GM21390 (cell line): ENCODE results near the gene DGKQ.

Source experiments
- ATAC-seq: cut with Tn5 transposase; IDR thresholded peaks from one replicate; pipeline ENCODE4 v1.9.1; 2021; ENCODE audit not compliant: unreplicated experiment

Gene DGKQ, protein sequence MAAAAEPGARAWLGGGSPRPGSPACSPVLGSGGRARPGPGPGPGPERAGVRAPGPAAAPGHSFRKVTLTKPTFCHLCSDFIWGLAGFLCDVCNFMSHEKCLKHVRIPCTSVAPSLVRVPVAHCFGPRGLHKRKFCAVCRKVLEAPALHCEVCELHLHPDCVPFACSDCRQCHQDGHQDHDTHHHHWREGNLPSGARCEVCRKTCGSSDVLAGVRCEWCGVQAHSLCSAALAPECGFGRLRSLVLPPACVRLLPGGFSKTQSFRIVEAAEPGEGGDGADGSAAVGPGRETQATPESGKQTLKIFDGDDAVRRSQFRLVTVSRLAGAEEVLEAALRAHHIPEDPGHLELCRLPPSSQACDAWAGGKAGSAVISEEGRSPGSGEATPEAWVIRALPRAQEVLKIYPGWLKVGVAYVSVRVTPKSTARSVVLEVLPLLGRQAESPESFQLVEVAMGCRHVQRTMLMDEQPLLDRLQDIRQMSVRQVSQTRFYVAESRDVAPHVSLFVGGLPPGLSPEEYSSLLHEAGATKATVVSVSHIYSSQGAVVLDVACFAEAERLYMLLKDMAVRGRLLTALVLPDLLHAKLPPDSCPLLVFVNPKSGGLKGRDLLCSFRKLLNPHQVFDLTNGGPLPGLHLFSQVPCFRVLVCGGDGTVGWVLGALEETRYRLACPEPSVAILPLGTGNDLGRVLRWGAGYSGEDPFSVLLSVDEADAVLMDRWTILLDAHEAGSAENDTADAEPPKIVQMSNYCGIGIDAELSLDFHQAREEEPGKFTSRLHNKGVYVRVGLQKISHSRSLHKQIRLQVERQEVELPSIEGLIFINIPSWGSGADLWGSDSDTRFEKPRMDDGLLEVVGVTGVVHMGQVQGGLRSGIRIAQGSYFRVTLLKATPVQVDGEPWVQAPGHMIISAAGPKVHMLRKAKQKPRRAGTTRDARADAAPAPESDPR

GRCh38 chr4:973431-974397 is at the start of gene DGKQ:
DGKQ (minus strand) TSS chr4:973569; CDS start chr4:973482, 87 bp downstream.
- peak; percentile 68 for ATAC-seq

- no peak for ATAC-seq
These were observed 49.3 kb upstream of the DGKQ start for GRCh38 chr4:1022739-1023066.

DNA sequence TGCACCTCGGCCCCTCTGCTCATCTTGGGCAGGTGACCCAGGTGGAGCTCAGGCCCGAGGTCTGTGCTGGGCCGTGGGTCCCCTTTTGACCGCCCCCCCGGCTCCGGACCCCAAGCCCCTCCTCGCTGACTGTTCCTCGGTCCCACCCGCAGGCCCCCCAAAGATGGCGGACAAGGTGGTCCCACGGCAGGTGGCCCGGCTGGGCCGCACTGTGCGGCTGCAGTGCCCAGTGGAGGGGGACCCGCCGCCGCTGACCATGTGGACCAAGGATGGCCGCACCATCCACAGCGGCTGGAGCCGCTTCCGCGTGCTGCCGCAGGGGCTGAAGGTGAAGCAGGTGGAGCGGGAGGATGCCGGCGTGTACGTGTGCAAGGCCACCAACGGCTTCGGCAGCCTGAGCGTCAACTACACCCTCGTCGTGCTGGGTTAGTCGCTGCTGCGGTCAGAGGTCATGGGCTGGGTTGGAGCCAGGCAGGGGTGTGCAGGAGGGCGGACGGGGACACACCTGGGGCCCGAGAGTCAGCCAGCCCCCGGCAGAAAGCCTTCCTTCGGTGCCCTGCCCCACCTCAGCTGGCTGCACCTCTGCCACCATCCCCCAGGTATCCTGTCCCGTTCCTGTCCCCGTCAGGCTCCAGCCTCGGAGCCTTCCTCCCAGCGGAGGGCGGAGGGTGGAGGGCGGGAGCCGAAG is 48.8 kb upstream of the DGKQ start:
- ATAC-seq = no peak

DNA sequence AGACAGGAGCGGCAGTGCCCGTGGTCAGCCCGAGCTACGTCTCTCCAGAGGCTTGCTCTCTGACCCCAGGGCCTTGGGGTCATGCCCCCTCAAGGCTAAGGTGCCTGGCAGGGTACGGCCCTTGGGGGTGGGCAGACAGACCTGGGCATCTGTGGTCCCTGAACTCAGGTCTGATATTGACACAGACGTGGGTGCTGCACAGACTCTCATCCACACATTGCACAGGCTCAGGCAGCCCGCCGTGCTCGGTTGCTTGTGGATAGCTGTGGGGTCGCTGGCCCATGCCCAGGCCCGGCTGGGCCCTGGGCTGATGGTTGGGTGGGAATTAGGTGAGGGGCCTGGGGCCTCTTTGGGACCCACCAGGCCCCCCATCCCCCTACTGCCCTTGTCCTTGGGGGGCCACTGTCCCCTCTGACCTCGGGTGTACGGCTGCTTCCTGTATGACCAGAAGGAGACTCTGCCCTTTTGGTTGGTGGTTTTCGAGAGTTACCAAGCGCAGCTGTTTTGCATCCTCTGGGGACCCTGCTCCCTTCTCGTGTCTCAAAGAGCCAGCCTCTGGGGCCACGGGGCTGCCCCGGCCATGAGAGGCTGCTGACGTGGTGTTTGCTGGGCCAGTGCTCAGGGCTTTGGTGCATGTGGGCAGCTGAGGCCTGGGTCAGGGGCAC is 48.1 kb upstream of the DGKQ start:
- ATAC-seq = no peak

GRCh38 chr4:1019729-1020470 is 46.5 kb upstream of the DGKQ start:
- ATAC-seq = no peak

GRCh38 chr4:1019320-1019719 is 46.0 kb upstream of the DGKQ start:
- no peak for ATAC-seq

GRCh38 chr4:1018147-1019020 is 45.0 kb upstream of the DGKQ start:
- no peak for ATAC-seq

DNA sequence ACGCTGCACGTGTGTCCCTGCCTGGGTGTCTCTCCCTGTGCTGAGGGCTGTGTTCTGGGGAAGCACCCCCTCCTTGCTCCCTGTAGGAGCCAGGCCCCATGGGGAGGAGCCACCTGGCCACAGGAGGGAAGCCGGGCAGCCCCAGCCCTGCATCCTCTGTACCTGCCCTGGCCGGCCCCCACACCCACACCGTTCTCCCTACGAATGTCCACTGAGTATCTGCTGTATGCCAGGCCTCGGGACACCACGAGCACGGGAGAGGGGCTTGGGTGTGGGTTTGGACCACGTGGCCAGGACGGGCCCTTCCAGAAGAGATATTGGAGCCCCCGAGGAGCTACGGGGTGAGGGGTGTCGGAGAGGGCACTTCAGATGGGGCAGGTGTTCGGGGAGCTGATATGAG is 44.3 kb upstream of the DGKQ start:
- no peak for ATAC-seq

DNA sequence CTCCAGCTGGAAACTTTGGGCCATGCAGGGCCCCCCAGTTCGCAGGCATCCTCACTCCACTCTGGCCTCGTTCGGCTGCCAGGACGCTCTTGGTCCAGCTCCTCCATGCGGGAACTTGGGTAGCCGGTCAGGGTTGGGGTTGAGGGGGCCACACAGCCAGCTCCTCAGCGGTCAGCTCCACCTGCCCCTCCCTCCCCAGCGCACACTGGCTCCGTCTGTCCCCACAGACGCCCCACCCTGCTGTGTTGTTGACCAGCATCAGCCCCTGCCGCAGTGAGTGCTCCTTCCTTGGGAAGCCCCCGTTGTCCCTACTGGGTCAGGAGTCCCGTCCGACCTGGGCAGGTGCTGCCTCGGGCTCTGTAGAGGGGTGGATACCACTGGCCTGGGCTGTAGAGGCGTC is 43.8 kb upstream of the DGKQ start:
- ATAC-seq = no peak

GRCh38 chr4:1015746-1016145 is 42.4 kb upstream of the DGKQ start:
- no peak for ATAC-seq

DNA sequence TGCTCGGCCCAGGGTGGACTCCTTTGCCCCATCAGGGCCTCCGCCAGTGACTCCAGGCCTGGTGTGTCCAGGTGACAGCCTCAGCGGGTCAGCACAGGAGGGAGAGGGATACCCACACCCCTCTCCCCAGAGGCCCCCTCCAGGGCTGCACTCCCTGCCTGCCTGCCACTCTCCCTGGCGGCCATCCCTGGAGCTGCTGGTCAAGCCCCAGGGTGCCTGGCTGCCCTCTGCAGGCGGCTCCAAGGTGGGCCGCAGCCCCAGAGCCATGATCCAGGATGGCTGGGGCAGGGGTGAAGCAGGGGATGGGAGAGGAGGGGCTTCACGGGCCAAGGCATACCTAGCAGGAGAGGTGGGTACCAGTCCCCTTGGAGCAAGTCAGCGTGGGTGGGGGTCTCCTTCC is 41.8 kb upstream of the DGKQ start:
- no peak for ATAC-seq

DNA sequence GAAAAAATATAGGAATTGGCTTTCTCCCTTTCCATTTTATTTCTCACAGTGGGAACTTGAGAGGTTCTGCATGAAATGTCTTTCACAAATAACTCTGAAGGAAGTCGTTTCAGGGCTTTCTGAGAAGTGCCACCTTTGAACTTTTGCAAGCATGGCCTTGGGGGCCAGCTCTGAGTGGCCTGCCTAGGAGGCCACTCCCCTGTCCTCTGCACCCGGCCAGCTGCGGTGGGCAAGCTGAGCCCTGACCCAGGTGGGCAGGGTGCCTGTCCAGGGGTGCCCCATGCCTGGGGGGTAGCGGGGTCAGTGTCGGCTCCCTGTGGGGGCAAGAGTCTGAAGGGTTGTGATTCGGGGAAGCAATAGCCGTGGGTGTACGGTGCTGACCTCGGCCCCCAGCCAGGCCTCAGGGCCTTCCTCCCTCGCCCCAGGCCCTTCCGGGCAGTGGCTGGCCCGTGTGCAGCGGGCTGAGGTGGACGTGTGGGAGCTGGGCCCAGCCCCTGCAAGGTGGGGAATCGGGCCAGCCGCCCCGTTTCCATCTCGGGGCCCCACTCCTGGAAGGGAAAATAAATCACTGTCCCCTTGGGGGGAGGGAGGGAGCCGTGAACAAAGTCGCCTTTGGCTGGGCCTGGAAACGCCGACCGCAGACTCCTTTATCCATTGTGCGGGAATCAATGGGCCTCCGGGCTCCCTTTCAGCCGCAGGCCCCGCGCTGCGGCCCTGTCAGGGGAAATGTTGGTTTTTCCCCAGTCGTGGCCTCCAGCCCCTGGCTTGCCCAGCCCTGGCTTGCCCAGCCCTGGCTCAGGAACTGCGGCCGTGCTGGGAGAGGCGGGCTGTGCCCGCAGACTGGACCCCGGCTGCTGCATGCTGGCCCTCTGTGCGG is 41.2 kb upstream of the DGKQ start:
- ATAC-seq = no peak

DNA sequence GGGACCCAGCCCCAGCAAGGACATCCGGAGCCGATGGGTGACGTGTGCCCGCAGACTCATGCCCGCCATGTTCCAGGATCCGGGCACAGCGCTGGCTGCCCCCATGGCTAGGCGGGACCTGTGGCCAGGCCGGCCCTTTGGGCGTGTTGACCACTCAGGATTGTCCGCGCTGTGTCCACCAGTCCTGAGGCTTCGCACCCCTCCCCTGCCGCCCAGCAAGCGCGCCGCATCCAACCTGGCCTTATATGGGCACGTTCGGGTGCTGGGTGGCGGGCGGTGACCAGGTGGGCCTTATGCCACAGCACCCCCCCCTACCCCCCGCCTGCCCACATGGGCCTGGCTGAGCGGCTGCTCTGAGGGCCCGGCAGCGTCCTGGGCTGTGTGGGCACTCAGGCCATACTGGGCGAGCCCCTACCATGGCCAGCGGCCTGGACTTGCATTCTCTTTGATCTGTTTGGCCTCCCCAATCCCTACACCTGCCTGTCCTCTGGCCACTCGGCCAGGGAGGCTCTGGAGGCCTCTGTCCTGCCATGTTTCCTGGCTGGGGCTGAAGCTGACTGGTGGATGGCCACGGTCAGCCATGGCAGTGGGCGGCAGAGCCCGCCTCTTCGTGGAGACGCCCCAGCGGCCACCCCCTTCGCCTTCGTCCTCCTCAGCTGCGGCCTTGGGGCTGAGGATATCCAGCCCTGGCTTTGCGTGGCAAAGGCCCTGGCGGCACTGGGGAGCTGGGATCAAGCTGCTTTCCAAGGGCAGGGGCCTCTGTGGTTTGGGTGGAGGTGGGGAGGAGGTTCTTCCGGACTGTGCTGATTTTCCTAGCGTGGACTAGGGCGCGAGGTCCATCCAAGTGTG is 40.1 kb upstream of the DGKQ start:
- no peak for ATAC-seq

GRCh38 chr4:1012034-1012739 is 38.8 kb upstream of the DGKQ start:
- no peak for ATAC-seq

- ATAC-seq = no peak
These were observed 38.3 kb upstream of the DGKQ start for GRCh38 chr4:1011666-1012033.
